KMS-11 (cell line): ENCODE measurements around the gene PSMD5.

ENCODE experiments used
- H2AFZ ChIP-seq: fragments of 200-600 bp; sonication (generic); 2 replicates; pipeline ENCODE4 v1.6.1; 2016; ENCODE audit warnings: antibody characterized with exemption, mixed run types, low read depth
- H3K27ac ChIP-seq: fragments of 200-600 bp; sonication (generic); 2 replicates; pipeline ENCODE4 v1.6.1; 2016; ENCODE audit warnings: mild to moderate bottlenecking, mixed run types
- H3K27me3 ChIP-seq: fragments of 200-600 bp; sonication (generic); 2 replicates; pipeline ENCODE4 v1.6.1; 2017; ENCODE audit warnings: mild to moderate bottlenecking, low read depth, mixed run types, moderate library complexity; ENCODE audit not compliant: insufficient read depth
- H3K36me3 ChIP-seq: fragments of 200-600 bp; sonication (generic); 2 replicates; pipeline ENCODE4 v1.6.1; 2017; ENCODE audit warnings: mild to moderate bottlenecking, mixed run types; ENCODE audit not compliant: insufficient read depth
- H3K4me1 ChIP-seq: fragments of 200-600 bp; sonication (generic); 2 replicates; pipeline ENCODE4 v1.6.1; 2016; ENCODE audit warnings: mild to moderate bottlenecking, low read depth, mixed run types; ENCODE audit not compliant: poor library complexity, severe bottlenecking
- H3K4me2 ChIP-seq: fragments of 200-600 bp; sonication (generic); 2 replicates; pipeline ENCODE4 v1.7.0; 2016; ENCODE audit warnings: mild to moderate bottlenecking, mixed run types
- H3K4me3 ChIP-seq: fragments of 200-600 bp; sonication (generic); IDR thresholded peaks from 2 replicates; pipeline ENCODE4 v1.6.1; 2017; ENCODE audit warnings: low read depth, low read length, mixed read lengths; ENCODE audit not compliant: insufficient read depth
- H3K79me2 ChIP-seq: fragments of 200-600 bp; sonication (generic); 2 replicates; pipeline ENCODE4 v1.6.1; 2016; ENCODE audit warnings: low read depth, mixed run types; ENCODE audit not compliant: insufficient read depth
- H3K9ac ChIP-seq: fragments of 200-600 bp; sonication (generic); 2 replicates; pipeline ENCODE4 v1.6.1; 2016; ENCODE audit warnings: mild to moderate bottlenecking, mixed run types
- H4K20me1 ChIP-seq: fragments of 200-600 bp; sonication (generic); 2 replicates; pipeline ENCODE4 v1.6.1; 2016; ENCODE audit warnings: mild to moderate bottlenecking, mixed run types; ENCODE audit not compliant: insufficient read depth
- TF ChIP-seq, protein P1 (sequence below): fragments of 200-600 bp; sonication (generic); conservative IDR thresholded peaks from 2 replicates; pipeline ENCODE4 v1.6.1; 2017; ENCODE audit warnings: low read depth, mild to moderate bottlenecking, antibody characterized with exemption, low read length, moderate library complexity, mixed read lengths

The PSMD5 gene

DNA sequence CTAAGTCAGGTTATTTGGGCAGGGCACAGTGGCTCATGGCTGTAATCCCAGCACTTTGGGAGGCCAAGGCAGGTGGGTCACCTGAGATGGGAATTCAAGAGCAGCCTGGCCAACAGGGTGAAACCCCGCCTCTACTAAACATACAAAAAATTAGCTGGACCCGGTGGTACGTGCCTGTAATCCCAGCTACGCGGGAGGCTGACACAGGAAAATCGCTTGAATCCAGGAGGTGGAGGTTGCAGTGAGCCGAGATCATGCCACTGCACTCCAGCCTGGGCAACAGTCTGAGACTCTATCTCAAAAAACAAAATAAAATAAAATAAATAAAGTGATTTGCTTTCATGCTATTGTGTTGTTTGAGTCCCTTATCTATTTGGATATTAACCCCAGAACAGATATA, 41.3 kb downstream of the PSMD5 start:
- Histone ChIP-seq H4K20me1 (no peaks in the 10 kb centered on the region), H3K79me2 (no peaks in the 10 kb centered on the region), H3K4me2 (no peak overlapping the region), H3K36me3 (no peaks in the 10 kb centered on the region), H3K9ac (no peak overlapping the region), H3K27ac (no peak overlapping the region), H3K27me3 (no peaks in the 10 kb centered on the region), H3K4me1 (no peaks in the 10 kb centered on the region), H2AFZ (no peak overlapping the region), H3K4me3 (no peak overlapping the region)
- TF ChIP-seq, protein P1, sequence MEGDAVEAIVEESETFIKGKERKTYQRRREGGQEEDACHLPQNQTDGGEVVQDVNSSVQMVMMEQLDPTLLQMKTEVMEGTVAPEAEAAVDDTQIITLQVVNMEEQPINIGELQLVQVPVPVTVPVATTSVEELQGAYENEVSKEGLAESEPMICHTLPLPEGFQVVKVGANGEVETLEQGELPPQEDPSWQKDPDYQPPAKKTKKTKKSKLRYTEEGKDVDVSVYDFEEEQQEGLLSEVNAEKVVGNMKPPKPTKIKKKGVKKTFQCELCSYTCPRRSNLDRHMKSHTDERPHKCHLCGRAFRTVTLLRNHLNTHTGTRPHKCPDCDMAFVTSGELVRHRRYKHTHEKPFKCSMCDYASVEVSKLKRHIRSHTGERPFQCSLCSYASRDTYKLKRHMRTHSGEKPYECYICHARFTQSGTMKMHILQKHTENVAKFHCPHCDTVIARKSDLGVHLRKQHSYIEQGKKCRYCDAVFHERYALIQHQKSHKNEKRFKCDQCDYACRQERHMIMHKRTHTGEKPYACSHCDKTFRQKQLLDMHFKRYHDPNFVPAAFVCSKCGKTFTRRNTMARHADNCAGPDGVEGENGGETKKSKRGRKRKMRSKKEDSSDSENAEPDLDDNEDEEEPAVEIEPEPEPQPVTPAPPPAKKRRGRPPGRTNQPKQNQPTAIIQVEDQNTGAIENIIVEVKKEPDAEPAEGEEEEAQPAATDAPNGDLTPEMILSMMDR = no peak

DNA sequence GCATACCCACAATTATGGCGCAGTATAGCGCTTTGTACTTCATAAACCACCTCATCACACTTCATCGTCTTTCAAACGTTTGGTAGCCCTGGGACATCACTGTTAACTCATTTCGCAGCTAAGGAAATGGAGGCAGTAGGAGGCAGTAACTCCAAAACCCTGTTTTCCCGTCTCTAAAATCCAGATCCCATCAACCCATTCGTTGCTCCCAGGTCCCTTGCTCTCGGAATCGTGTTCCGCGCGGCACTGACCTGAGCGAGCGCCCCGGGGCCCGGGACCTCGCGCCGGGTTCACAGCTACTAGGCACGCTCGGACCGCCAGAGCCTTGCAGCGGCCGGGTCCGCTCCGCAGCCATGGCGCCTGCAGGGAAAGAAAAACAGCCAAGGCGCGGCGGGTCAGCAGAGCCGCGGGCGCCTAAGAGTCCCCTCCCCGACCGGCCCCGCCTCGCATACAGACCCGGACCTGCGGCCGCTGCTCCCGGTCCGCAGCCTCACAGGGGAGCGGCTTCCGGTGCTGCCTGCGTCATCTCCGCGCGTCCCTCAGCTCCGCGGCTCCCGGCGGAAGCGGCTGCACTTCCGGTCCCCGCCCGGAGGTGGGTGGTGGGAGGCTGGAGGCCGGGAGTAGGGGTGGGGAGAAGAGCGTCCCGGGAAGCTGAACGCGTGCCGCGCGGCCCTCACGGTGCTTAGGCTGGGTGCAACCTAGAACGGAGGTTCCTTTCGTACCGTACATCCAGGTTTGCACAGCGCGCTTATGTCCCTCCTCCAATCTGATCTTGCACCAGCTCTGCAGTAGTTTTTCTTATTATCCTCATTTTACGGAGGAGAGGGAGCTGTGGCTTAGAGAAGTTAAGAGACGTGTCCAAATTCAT, 49.6 kb downstream of the PSMD5 start, which contains the start of gene FBXW2:
FBXW2 (minus strand) TSS at position 519 of the 868 bp plus-strand sequence. CDS start 5,158 bp downstream, outside the sequence.
- H3K4me1 ChIP-seq = peaks cover 23% of the 10 kb centered on the region
- H2AFZ ChIP-seq = peak within 1 kb of the TSS; percentile 96
- peak within 1 kb of the TSS; percentile 82 for H3K9ac ChIP-seq
- TF ChIP-seq, protein P1 = no peak
- H3K36me3 ChIP-seq = no peaks in the 10 kb centered on the region
- no peak within 1 kb of the TSS for H3K4me3 ChIP-seq
- peak within 1 kb of the TSS; percentile 73 for H3K27ac ChIP-seq
- peak within 1 kb of the TSS; percentile 94 for H3K4me2 ChIP-seq
- peaks cover 48% of the 10 kb centered on the region for H3K79me2 ChIP-seq
- H3K27me3 ChIP-seq = no peaks in the 10 kb centered on the region
- no peaks in the 10 kb centered on the region for H4K20me1 ChIP-seq

DNA sequence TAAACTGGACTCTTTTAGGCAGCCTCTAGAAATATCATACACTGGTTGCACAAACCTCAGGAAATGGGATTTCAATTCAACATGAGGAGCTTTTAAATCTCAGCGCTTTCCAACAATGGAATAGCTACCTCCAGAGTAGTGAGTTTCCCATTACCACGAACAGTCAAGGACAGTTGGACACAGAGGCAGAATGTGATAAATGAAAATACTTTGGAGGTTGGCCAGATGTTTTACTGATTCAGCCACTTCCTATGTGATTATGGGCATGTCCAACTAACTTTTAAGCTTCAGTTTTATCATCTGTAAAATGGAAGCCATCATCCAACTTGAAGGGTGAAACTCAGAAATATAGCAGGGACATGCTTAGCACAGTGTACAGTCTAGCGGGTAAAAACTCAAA, 51.6 kb downstream of the PSMD5 start:
- Histone ChIP-seq H3K4me1 (peaks cover 23% of the 10 kb centered on the region), H3K27me3 (no peaks in the 10 kb centered on the region), H3K79me2 (peaks cover 54% of the 10 kb centered on the region), H4K20me1 (no peaks in the 10 kb centered on the region), H3K4me3 (no peak overlapping the region), H2AFZ (no peak overlapping the region), H3K36me3 (0 out of 2 replicates have a peak, but pooled peaks cover 7% of the 10 kb centered on the region), H3K27ac (no peak overlapping the region), H3K9ac (no peak overlapping the region), H3K4me2 (no peak overlapping the region; the same call in 1 of the 2 replicates)
- TF ChIP-seq, protein P1 = no peak

DNA sequence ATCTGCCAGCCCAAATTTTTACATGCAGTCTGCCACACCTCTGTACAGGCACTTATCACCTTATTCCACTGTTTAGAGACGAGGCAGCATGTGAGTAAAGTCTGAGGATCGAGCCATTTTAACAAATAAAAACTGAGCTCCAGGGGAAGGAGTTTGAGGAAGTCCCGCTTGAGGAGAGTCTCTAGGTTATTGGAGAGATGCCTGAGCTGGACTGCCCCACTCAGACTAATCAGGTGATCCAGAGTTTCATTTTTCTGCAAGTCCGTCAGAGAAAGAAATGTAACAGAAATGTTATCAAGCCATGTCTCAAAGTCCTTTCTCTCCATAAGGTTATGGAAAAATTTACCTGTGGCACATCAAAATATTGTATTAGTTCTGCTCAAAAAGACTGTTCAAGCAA, 54.8 kb downstream of the PSMD5 start:
- H3K4me2 ChIP-seq = no peak overlapping the region
- H3K9ac ChIP-seq = no peak overlapping the region
- no peak overlapping the region for H2AFZ ChIP-seq
- peaks cover 53% of the 10 kb centered on the region for H3K79me2 ChIP-seq
- TF ChIP-seq, protein P1 = no peak
- no peak overlapping the region for H3K4me3 ChIP-seq
- H4K20me1 ChIP-seq = no peaks in the 10 kb centered on the region
- peaks cover 23% of the 10 kb centered on the region for H3K4me1 ChIP-seq
- 0 out of 2 replicates have a peak, but pooled peaks cover 8% of the 10 kb centered on the region for H3K36me3 ChIP-seq
- H3K27ac ChIP-seq = no peak overlapping the region
- no peaks in the 10 kb centered on the region for H3K27me3 ChIP-seq
